IPS DF 6.9 (cell line): ENCODE results near the gene MINAR1.

ENCODE experiments used
- DNase-seq: peaks from one replicate; pipeline ENCODE4 v3.0.0-alpha.2; 2013; ENCODE audit warnings: low read depth, low spot score
- H3K27ac ChIP-seq: one replicate; pipeline ENCODE4 v1.5.1; 2013; ENCODE audit warnings: low read length, control low read depth
- H3K27me3 ChIP-seq: 2 replicates; pipeline ENCODE4 v1.6.1; 2013; ENCODE audit warnings: mild to moderate bottlenecking, low read length; ENCODE audit not compliant: control insufficient read depth, insufficient read depth
- H3K36me3 ChIP-seq: 2 replicates; pipeline ENCODE4 v1.6.1; 2013; ENCODE audit warnings: low read length; ENCODE audit not compliant: control insufficient read depth, insufficient read depth
- H3K4me1 ChIP-seq: 2 replicates; pipeline ENCODE4 v1.6.1; 2013; ENCODE audit warnings: low read length; ENCODE audit not compliant: control insufficient read depth, insufficient read depth
- H3K4me3 ChIP-seq: 2 replicates; pipeline ENCODE4 v1.5.1; 2013; ENCODE audit warnings: mild to moderate bottlenecking, low read length
- H3K9me3 ChIP-seq: 2 replicates; pipeline ENCODE4 v1.6.1; 2013; ENCODE audit warnings: low read length, inconsistent platforms; ENCODE audit not compliant: control insufficient read depth, insufficient read depth
- WGBS: extraction: QIAGEN DNeasy Blood & Tissue Kit; methylation state at CpG from one replicate; pipeline ENCODE4 v1.1.7; 2013; ENCODE audit warnings: mixed read lengths, missing lambda C conversion rate; ENCODE audit not compliant: insufficient read length, insufficient coverage; 5-methylcytosine and 5-hydroxymethylcytosine counted together

The MINAR1 gene

DNA sequence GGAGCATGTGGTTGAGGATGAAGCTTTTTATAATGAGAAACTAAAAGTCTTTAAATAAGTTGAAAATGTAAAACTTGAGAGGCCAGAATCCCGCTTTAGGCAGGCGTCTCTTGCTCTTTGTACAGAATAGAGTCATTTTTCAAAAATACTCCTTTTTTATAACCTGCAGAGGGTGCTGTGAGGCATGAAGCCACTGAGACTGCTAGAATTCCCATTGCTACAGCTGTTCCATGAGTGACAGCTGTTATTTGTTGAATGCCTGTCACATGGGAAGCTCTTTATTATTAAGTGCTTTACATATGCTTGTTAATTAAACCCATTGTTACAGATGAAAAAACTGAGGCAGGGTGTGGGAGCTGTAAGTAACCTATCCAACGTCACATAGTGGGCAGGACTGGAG, 18.5 kb downstream of the MINAR1 start:
- no CpG with 5 or more reads among the region's 3 CpGs for WGBS
- Histone ChIP-seq H3K27me3 (no peaks in the 10 kb centered on the region), H3K36me3 (no peaks in the 10 kb centered on the region), H3K4me1 (no peaks in the 10 kb centered on the region), H3K9me3 (no peaks in the 10 kb centered on the region), H3K27ac (no peak overlapping the region), H3K4me3 (no peak overlapping the region)
- no peak for DNase-seq

DNA sequence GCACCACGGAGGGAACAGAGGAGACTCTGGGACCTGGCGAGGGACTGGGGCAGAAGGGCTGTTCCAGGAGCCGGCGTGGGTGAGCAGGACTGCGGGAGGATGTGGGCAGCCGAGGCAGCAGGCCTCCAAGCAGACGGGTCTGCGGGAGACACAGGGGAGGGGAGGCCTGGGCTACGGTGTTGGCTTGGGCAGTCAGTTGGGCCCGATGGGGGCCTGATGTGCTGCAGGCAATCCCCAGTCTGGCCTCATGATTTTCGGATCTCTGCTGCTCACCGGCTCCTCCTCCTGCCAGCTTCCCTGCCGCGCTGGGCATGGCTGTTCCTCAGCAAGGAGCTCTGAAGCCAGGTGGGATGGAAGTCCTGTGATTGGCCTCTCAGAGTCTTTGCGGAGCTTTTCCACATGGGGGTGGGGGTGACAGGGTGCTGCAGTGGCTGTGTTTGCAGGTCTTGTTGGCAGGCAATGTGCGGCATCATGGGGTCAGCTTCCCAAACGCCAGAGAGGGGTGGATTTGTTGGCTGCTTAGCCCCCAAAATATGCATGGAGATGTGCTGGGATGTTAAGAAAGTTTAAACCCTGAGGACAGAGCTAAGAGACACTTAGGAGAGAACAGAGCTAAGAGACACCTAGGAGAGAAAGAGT, 19.3 kb downstream of the MINAR1 start:
- H3K9me3 ChIP-seq: no peaks in the 10 kb centered on the region
- no peak overlapping the region for H3K27ac ChIP-seq
- no peaks in the 10 kb centered on the region for H3K36me3 ChIP-seq
- DNase-seq: no peak
- no CpG with 5 or more reads among the region's 17 CpGs for WGBS
- H3K4me3 ChIP-seq: no peak overlapping the region
- no peaks in the 10 kb centered on the region for H3K27me3 ChIP-seq
- no peaks in the 10 kb centered on the region for H3K4me1 ChIP-seq

DNA sequence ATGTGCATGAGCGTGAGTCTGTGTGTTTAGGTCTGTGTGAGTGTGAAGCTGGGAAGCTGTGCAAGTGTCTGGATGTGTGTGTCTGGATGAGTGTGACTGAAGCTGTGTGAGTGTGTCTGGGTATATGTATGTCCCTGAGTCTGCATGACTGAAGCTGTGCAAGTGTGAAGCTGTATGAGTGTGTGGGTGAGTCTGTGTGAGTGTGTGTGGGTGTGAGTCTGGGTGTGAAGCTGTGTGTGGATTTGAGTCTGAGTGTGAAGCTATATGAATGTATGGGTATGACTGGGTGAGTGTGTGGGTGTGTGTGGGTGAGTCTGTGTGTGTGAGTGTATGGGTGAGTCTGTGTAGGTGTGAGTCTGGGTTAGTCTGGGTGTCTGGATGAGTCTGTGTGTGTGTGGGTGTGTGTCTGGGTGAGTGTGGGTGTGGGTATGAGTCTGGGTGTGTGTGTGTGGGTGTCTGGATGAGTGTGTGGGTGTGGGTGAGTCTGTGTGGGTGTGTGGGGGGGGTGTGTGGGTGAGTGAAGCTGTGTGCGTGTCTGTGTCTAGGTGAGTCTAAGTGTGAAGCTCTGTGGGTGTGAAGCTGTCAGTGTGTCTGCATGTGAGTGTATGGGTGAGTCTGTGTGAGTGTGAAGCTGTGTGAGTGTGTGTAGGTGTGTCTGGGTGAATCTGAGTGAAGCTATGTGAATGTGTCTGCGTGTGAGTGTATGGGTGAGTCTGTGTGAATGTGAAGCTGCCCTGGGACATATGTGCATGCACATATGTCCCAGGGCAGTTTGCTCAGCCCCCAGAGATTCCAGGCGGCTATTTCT, 20.3 kb downstream of the MINAR1 start:
- WGBS: 100% methylated on average over 1 of the region's 4 CpGs
- H3K27me3 ChIP-seq: no peaks in the 10 kb centered on the region
- DNase-seq: no peak
- H3K27ac ChIP-seq: no peak overlapping the region
- H3K9me3 ChIP-seq: no peaks in the 10 kb centered on the region
- no peak overlapping the region for H3K4me3 ChIP-seq
- H3K4me1 ChIP-seq: no peaks in the 10 kb centered on the region
- no peaks in the 10 kb centered on the region for H3K36me3 ChIP-seq

DNA sequence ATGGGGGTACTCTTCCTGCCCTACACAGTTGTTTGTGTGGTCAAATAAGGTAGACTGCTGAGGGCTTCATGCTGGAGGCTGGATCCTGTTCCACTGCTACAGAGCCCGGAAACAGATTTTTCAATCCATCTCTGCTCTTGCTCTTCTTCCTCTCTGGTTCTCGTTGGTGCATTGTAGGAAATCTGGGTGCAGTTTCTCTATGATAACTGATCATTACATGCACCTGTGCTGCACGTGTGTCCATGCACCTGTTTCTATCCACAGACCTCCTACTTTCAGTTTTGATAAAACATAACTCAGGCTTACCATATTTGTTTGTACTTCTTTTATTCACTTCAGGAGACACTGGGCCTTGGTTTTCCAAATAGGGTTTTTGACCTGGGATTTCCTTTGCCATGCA, 21.3 kb downstream of the MINAR1 start:
- H3K27ac ChIP-seq: no peak overlapping the region
- WGBS: no CpG with 5 or more reads among the region's 3 CpGs
- no peak for DNase-seq

DNA sequence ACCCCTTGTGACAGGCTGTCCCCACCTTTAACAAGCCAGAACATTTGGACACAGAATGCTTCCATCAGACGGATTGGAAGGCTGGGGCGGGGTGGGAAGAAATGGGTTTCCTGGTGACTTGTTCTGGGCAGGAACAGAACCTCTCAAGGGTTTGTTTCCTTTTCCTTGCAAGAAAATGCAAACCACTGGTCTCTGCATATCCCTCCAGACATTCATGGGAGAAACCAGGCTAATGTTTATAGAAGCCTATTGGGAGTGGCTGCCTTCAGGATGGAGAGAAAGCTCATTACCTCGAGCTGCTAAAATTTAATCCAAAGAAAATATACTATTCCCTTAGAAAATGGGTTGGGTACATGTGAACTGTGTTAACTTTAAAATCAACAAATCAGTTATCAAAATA, 21.9 kb downstream of the MINAR1 start:
- WGBS: no CpG with 5 or more reads among the region's 3 CpGs
- H3K27me3 ChIP-seq: no peaks in the 10 kb centered on the region
- H3K4me3 ChIP-seq: no peak overlapping the region
- no peak overlapping the region for H3K27ac ChIP-seq
- no peaks in the 10 kb centered on the region for H3K9me3 ChIP-seq
- no peaks in the 10 kb centered on the region for H3K36me3 ChIP-seq
- DNase-seq: no peak
- no peaks in the 10 kb centered on the region for H3K4me1 ChIP-seq

More for the DNA sequence above, 21.3 kb downstream of the MINAR1 start:
- Histone ChIP-seq H3K27me3 (no peaks in the 10 kb centered on the region), H3K4me1 (no peaks in the 10 kb centered on the region), H3K9me3 (no peaks in the 10 kb centered on the region), H3K4me3 (no peak overlapping the region), H3K36me3 (no peaks in the 10 kb centered on the region)

DNA sequence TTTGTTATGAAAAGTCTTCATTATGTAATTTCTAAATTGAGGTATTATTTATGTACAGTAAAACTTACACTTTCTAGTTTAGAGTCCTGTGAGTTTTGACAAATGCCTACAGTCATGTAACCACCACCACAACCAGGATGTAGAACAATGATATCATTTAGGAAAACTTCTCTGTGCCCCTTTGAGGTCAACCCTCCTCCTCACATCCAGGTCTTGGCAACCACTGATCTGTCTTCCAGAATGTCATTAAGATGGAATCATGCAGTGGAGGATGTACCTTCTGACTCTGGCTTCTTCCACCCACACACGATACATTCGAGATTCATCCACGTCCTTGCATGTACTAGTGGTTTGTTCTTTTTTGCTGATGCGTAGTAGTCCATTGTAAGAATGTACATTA, 23.2 kb downstream of the MINAR1 start:
- Histone ChIP-seq H3K36me3 (no peaks in the 10 kb centered on the region), H3K4me1 (no peaks in the 10 kb centered on the region), H3K27me3 (no peaks in the 10 kb centered on the region), H3K9me3 (no peaks in the 10 kb centered on the region), H3K27ac (no peak overlapping the region), H3K4me3 (no peak overlapping the region)
- DNase-seq: no peak
- no CpG with 5 or more reads among the region's 4 CpGs for WGBS

DNA sequence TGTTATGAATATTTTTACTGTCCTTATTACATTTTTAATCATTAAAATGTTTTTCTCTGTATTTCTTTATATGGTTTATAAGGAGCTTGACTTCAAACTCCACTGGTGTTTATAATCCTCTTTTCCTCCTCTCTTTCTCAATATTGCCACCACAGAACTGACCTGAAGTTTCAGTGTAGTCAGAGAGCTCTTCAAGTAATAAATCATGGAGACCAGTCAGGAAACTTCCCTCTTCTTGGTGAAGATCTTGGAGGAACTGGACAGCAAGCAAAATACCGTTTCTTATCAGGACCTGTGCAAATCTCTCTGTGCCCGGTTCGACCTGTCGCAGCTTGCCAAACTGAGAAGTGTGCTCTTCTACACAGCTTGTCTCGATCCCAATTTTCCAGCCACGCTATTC, 23.8 kb downstream of the MINAR1 start:
- no peak overlapping the region for H3K4me3 ChIP-seq
- WGBS: no CpG with 5 or more reads among the region's 6 CpGs
- no peak overlapping the region for H3K27ac ChIP-seq
- no peaks in the 10 kb centered on the region for H3K9me3 ChIP-seq
- H3K27me3 ChIP-seq: no peaks in the 10 kb centered on the region
- H3K4me1 ChIP-seq: no peaks in the 10 kb centered on the region
- DNase-seq: no peak
- H3K36me3 ChIP-seq: no peaks in the 10 kb centered on the region

DNA sequence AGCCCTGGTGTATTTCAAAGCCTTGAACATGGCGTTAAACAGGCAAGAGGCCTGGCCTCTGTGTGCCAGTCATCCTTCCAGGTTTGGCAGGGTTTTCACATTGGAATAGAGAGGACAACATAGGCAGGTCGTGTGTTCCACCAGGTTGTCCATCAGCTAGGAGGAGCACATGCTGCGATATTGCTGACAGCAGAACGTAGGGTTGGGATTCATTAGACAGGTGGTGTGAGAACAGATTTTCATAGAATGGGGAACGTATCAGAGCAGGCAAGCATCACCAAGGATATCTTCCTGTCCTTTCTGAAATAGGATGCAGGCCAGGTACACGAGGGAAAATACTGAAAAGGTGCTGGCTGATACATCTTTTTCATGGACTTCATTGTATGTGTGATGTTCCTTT, 26.4 kb downstream of the MINAR1 start:
- no peaks in the 10 kb centered on the region for H3K36me3 ChIP-seq
- no peaks in the 10 kb centered on the region for H3K27me3 ChIP-seq
- H3K4me1 ChIP-seq: no peaks in the 10 kb centered on the region
- no CpG with 5 or more reads among the region's 6 CpGs for WGBS
- no peaks in the 10 kb centered on the region for H3K9me3 ChIP-seq
- no peak for DNase-seq
- no peak overlapping the region for H3K4me3 ChIP-seq
- no peak overlapping the region for H3K27ac ChIP-seq

DNA sequence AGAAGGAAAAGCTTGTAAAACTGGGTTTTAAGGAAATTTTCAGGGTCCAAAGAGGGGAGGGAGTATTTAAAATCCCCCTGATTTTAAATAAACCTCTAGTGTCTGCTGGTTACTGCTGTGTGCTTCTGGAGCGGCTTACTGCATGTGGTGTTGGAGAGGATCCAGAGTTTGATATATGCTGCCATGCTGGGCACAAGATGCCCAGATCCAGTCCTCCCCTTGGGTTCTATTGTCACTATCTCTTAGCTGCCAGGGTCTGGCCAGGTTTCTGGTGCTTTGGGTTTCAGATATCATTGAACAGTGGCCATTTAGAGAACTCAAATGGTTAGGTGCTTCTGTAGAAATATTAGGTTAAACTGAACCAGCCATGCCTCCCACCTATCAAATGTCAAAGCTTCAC, 27.5 kb downstream of the MINAR1 start:
- no peak overlapping the region for H3K4me3 ChIP-seq
- no peaks in the 10 kb centered on the region for H3K9me3 ChIP-seq
- no peaks in the 10 kb centered on the region for H3K4me1 ChIP-seq
- H3K27ac ChIP-seq: no peak overlapping the region
- H3K27me3 ChIP-seq: no peaks in the 10 kb centered on the region
- no peaks in the 10 kb centered on the region for H3K36me3 ChIP-seq
- no peak for DNase-seq
- no CpG with 5 or more reads among the region's 1 CpG for WGBS

DNA sequence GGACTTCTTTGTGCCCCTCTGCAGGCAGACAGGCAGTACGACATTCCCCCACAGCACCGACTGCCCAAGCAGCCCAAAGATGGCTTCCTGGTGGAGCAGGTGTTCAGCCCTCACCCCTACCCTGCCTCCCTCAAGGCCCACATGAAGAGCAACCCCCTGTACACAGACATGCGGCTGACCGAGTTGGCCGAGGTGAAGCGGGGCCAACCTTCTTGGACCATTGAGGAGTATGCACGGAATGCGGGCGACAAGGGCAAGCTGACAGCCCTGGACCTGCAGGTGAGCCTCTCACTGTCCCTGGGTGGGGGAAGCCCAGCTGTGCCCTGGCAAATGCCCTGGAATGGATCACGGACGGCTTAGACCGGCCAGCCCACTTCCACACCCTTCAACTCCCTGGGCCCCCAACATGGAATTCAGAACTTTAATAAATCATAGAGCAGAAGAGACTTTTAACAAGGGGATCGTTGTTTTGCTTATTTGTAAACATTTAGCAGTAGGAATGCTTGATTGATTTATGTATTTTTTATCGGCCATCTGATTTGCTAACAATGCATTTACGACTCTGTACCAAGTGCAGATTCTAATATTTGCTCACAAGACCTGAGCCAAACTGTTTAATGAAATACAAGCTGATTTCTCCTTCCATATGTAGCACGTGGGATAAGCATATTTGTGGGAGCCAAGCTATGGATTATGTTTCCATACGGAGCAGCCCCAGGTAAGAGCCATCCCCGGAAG, 31.1 kb downstream of the MINAR1 start:
- Histone ChIP-seq H3K4me1 (no peaks in the 10 kb centered on the region), H3K27me3 (no peaks in the 10 kb centered on the region), H3K27ac (no peak overlapping the region), H3K36me3 (no peaks in the 10 kb centered on the region), H3K9me3 (no peaks in the 10 kb centered on the region), H3K4me3 (no peak overlapping the region)
- WGBS: no CpG with 5 or more reads among the region's 18 CpGs
- no peak for DNase-seq
